ENCODE data around the gene TMEM40. TPM values are rescaled to one million over a fixed set of nuclear protein-coding genes. Genes with fewer than 3 reads are reported as not detected.
"Not testable (repeated sequence)": the region's sequence is repeated elsewhere in the genome, so short reads cannot be mapped to it uniquely, and the experiment has no call there.

Gene TMEM40
- total RNA-seq, 3 donors from 2014 or later: not detected

DNA sequence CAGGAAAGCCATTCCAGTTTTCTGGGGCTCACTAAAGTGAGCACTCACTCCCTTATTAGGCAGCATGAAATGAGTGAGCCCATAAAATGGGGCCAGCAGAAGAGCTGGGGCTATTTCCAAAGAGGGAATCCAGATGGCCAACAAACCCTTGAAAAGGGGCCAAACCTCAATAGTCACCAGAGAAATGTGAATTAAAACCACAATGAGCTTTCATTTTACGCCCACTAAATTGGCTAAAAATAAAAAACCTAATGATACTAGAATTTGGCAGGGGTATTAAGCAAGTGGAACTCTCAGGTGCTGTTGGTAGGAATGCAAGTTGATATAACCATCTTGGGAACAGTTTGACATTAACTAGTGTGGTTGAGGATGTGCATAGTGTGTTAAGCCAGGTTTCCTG is 53.1 kb downstream of the TMEM40 start:
- Mint-ChIP-seq H3K36me3 (ENCODE audit: insufficient read depth) (no peaks in the 10 kb centered on the region), H3K27me3 (ENCODE audit: low read depth) (no peaks in the 10 kb centered on the region), H3K4me1 (ENCODE audit: low read depth) (no peaks in the 10 kb centered on the region), H3K4me3 (no peak overlapping the region), H3K9me3 (no peaks in the 10 kb centered on the region)
- DNase-seq (no peak), ATAC-seq (no peak)

DNA sequence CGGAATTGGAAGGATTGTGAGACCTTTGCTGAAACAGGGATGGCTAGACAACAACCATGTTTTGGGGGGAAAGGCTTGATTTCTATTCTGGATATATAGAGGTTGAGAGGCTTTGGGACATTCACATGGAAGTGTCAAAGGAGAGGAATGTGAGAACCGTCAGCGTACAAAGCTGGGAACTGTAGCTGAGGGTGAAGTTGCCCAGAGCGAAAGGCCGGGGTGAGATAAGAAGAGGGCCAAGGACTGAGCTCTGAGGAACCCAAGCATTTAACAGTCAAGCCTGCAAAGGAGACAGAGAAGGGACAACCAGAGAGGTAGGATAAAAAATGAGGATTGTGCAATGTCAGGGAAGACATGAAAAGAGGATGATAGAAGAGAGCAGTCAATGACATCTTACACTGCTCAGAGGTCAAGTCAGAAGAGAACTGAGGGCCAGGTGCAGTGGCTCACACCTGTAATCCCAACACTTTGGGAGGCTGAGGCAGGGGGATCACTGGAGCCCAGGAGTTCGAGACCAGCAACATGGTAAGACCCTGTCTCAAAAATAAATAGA is 53.6 kb downstream of the TMEM40 start:
- Mint-ChIP-seq H3K9me3 (no peaks in the 10 kb centered on the region), H3K4me1 (ENCODE audit: low read depth) (no peaks in the 10 kb centered on the region), H3K27me3 (ENCODE audit: low read depth) (no peaks in the 10 kb centered on the region), H3K36me3 (ENCODE audit: insufficient read depth) (no peaks in the 10 kb centered on the region), H3K4me3 (no peak overlapping the region)
- ATAC-seq (no peak), DNase-seq (no peak)

DNA sequence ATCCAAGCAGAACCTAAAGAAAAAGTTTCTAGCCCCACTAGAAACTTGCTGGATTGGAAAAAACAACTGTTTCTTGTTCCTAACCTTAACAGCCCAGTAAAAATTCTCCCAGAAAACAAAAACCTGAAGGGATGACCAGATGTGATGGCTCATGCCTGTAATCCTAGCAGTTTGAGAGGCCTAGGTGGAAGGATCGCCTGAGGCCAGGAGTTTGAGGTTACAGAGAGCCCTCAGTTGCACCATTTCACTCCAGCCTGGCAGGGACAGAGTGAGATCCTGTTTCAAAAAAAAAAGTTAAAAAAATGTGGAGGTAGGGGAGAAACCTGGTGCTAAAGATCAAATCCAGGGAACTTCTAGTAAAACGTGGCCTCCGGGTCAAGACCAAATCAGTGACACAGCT is 56.6 kb downstream of the TMEM40 start:
- DNase-seq: no peak
- ATAC-seq: no peak
- H3K36me3 Mint-ChIP-seq (ENCODE audit: insufficient read depth): no peaks in the 10 kb centered on the region
- H3K4me1 Mint-ChIP-seq (ENCODE audit: low read depth): no peaks in the 10 kb centered on the region
- no peaks in the 10 kb centered on the region for H3K27me3 Mint-ChIP-seq (ENCODE audit: low read depth)
- H3K9me3 Mint-ChIP-seq: no peaks in the 10 kb centered on the region
- H3K4me3 Mint-ChIP-seq: no peak overlapping the region

DNA sequence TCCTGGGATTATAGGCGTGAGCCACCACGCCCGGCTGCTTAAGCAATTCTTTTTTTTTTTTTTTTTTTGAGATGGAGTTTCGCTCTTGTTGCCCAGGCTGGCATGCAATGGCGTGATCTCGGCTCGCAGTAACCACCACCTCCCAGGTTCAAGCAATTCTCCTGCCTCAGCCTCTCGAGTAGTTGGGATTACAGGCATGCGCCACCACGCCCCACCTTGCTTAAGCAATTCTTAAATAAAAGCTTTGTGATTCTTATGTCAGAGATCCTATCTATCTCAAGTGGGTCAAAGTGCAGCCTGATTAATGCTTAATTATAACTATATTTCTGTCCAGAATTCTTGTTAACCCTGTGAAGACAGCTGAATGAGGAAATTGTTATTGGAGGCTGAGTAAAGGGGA is 57.5 kb downstream of the TMEM40 start:
- not testable (repeated sequence) for H3K4me1 Mint-ChIP-seq (ENCODE audit: low read depth); ATAC-seq; H3K36me3 Mint-ChIP-seq (ENCODE audit: insufficient read depth); DNase-seq; H3K27me3 Mint-ChIP-seq (ENCODE audit: low read depth); H3K4me3 Mint-ChIP-seq; H3K9me3 Mint-ChIP-seq

DNA sequence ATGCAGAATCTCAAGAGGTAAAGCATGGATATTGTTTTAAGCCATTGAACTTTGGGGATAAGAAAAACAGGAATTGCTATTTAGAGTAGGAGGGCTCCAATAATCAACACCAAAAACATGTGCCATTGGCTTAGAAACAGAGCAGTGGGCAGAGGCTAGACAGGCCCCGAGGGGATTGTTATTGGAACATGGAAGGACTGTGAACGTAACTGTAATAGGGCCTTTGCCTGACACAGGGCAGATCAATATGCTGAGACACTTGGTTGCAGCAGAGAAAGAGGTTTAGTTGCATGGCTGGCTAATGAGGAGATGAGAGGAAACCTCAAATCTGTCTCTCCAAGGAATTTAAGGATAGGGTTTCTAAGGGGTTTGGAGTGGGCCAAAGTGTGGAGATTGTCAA is 58.3 kb downstream of the TMEM40 start:
- no peak for DNase-seq
- H3K4me3 Mint-ChIP-seq: no peak overlapping the region
- ATAC-seq: no peak
- H3K27me3 Mint-ChIP-seq (ENCODE audit: low read depth): no peaks in the 10 kb centered on the region
- H3K9me3 Mint-ChIP-seq: no peaks in the 10 kb centered on the region
- no peaks in the 10 kb centered on the region for H3K4me1 Mint-ChIP-seq (ENCODE audit: low read depth)
- H3K36me3 Mint-ChIP-seq (ENCODE audit: insufficient read depth): no peaks in the 10 kb centered on the region

DNA sequence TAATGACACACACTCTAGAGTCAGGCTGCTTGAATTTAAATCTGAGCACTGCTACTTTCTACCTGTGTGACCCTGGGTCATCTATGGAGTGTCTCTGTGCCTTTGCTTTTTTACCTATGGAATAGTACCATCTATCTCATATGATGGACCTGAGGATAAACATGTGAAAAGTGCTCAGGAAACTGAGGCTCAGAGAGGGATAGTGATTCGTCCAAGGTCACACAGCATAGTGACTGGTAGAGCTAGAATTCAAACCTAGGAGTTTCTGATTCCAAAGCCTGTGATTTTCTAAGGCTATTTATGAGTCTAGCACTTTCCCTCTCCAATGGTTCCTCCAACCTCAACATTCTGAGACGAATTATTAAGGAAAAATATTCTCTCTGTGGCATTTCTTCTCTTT is 63.1 kb downstream of the TMEM40 start:
- no peaks in the 10 kb centered on the region for H3K36me3 Mint-ChIP-seq (ENCODE audit: insufficient read depth)

DNA sequence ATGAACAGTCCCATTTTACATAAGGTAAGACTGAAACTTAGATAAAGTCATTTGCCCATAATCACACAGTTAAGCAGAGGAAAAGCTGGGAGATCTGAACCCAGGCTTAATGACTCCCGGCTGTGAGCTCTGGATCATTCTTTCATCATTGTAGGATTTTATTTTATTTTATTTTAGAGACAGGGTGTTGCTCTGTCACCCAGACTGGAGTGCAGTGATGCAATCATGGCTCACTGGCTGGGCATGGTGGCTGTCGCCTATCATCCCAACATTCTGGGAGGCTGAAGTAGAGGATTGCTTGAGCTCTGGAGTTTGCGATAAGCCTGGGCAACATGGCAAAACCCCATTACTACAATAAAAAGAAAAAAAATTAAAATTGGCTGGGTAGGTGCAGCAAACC is 63.9 kb downstream of the TMEM40 start:
- no peaks in the 10 kb centered on the region for H3K9me3 Mint-ChIP-seq
- no peak for DNase-seq
- no peaks in the 10 kb centered on the region for H3K36me3 Mint-ChIP-seq (ENCODE audit: insufficient read depth)
- H3K4me1 Mint-ChIP-seq (ENCODE audit: low read depth): no peaks in the 10 kb centered on the region
- H3K27me3 Mint-ChIP-seq (ENCODE audit: low read depth): no peaks in the 10 kb centered on the region
- H3K4me3 Mint-ChIP-seq: no peak overlapping the region
- ATAC-seq: no peak

More for the DNA sequence above, 63.1 kb downstream of the TMEM40 start:
- no peak overlapping the region for H3K4me3 Mint-ChIP-seq
- DNase-seq: no peak
- no peaks in the 10 kb centered on the region for H3K9me3 Mint-ChIP-seq
- H3K4me1 Mint-ChIP-seq (ENCODE audit: low read depth): no peaks in the 10 kb centered on the region
- H3K27me3 Mint-ChIP-seq (ENCODE audit: low read depth): no peaks in the 10 kb centered on the region
- ATAC-seq: no peak

DNA sequence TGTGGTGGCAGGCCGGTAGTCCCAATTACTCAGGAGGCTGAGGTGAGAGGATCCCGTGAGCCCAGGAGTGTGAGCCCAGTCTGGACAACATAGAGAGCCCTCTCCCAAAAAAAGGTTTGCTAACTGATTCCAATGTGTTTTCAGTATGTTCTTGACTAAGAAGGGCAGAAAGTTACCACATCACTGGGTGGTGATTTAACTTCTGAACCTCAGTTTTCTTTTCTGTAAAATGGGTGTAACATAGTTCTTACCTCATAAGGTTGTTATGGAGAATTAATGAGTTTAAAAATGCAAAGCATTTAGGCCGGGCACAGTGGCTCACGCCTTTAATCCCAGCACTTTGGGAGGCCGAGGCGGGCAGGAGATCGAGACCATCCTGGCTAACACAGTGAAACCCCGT is 66.6 kb downstream of the TMEM40 start:
- Mint-ChIP-seq H3K27me3 (ENCODE audit: low read depth) (peaks cover 6% of the 10 kb centered on the region), H3K4me1 (ENCODE audit: low read depth) (no peaks in the 10 kb centered on the region), H3K36me3 (ENCODE audit: insufficient read depth) (no peaks in the 10 kb centered on the region), H3K9me3 (no peaks in the 10 kb centered on the region), H3K4me3 (no peak overlapping the region)
- DNase-seq (no peak), ATAC-seq (no peak)

DNA sequence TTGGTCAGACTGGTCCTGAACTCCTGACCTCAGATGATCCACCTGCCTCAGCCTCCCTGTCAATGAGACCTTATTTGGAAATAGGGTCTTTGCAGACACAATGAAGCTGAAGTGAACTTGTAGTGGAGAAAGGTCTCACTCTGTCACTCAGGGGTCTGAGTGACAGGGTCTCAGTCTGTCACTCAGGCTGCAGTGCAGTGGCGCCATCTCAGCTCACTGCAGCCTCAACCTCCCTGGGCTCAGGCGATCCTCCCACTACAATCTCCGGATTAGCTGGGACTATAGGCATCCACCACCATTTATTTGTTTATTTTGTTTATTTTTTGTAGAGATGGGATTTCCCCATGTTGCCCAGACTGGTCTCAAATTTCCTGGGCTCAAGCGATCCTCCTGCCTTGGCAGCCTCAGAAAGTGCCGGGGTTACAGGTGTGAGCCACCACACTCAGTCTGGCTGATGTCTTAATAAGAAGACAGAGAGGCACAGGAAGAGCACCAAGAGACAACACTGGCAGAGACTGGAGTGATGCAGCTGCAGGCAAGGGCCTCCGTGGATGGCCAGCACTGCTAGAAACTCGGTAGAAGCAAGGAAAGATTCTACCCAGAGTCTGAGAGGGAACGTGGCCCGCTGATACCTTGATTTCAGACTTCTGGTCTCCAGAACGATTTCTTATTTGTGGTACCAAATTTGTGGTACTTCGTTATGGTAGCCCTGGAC is 68.9 kb downstream of the TMEM40 start:
- Mint-ChIP-seq H3K4me1 (ENCODE audit: low read depth) (no peaks in the 10 kb centered on the region), H3K36me3 (ENCODE audit: insufficient read depth) (no peaks in the 10 kb centered on the region), H3K4me3 (no peak overlapping the region), H3K27me3 (ENCODE audit: low read depth) (peaks cover 6% of the 10 kb centered on the region), H3K9me3 (no peaks in the 10 kb centered on the region)
- no peak for DNase-seq
- no peak for ATAC-seq

DNA sequence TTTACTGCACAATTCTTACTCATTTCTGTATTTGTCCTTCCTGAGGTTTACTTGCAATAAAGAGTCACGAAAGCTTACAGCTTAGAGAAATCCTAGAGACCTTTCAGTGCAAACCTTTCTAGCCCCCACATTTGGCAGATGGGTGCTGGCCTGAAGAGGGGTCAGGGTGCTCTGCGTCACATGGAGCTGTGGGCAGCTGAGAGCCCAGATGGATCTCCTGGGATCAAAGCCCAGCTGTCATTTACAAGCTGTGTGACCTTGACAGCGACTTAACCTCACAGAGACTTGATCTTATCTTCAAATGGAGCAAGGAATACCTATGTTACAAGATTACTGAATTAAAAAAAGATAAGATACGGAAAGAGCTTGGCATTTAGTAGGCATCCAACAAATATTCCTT is 71.1 kb downstream of the TMEM40 start:
- Mint-ChIP-seq H3K4me3 (no peak overlapping the region), H3K9me3 (no peaks in the 10 kb centered on the region), H3K27me3 (ENCODE audit: low read depth) (peaks cover 6% of the 10 kb centered on the region), H3K36me3 (ENCODE audit: insufficient read depth) (no peaks in the 10 kb centered on the region), H3K4me1 (ENCODE audit: low read depth) (no peaks in the 10 kb centered on the region)
- ATAC-seq: no peak
- no peak for DNase-seq

DNA sequence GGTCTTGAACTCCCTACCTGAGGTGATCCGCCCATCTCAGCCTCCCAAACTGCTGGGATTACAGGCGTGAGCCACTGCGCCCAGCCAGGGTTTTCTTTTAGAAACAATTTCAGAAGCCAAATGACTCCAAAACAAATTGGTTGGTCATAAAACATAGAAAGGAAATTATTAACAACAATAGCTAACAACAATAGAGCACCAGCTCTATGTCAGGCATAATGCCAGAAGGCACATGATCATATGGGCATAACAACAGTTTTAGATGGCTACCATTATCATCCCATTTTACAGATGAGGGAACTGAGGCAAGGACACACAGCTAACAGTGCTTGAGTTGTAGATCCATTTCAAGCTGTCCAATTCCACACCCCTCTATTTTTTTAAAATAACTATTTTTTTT is 73.0 kb downstream of the TMEM40 start:
- DNase-seq (no peak), ATAC-seq (no peak)
- no peaks in the 10 kb centered on the region for H3K36me3 Mint-ChIP-seq (ENCODE audit: insufficient read depth)
- H3K4me1 Mint-ChIP-seq (ENCODE audit: low read depth): no peaks in the 10 kb centered on the region
- peaks cover 6% of the 10 kb centered on the region for H3K27me3 Mint-ChIP-seq (ENCODE audit: low read depth)
- H3K9me3 Mint-ChIP-seq: no peaks in the 10 kb centered on the region
- H3K4me3 Mint-ChIP-seq: no peak overlapping the region

Other genes with a start within 250 kb of the TMEM40 start
- gene MKRN2OS, start 213.8 kb downstream of the TMEM40 start, total RNA-seq: not detected
- 10 to 100 TPM; 37.7 to 43.7 (median 37.8) TPM for gene MKRN2, start 202.2 kb downstream of the TMEM40 start, total RNA-seq
- gene RAF1, start 95.1 kb downstream of the TMEM40 start, total RNA-seq: 100 to 1,000 TPM in 2 of 3 donors, 10 to 100 TPM in 1; 97.2 to 104 (median 100) TPM
- 1 to 10 TPM; 1.0 to 1.9 (median 1.4) TPM for gene CAND2, start 37.4 kb upstream of the TMEM40 start, total RNA-seq
- 1,000 to 10,000 TPM; 2,424 to 2,614 (median 2,461) TPM for gene RPL32, start 82.3 kb upstream of the TMEM40 start, total RNA-seq

Measured in activated T-cell treated with anti-CD3 and anti-CD28 coated beads, Interleukin-2, amount 50 U/mL, for 4 hours (primary cell).